Measurements from ENCODE around the gene CSF2RB.
A peak's percentile ranks its signal among the peaks of the same experiment; 100 is the strongest.

CSF2RB gene

GRCh38 chr22:36953239-36954080, 40.0 kb downstream of the CSF2RB start:
- Mint-ChIP-seq H3K4me3 (no peak overlapping the region), H3K27ac (no peak overlapping the region), H3K36me3 (peaks cover 4% of the 10 kb centered on the region), H3K4me1 (ENCODE audit: low read depth) (no peaks in the 10 kb centered on the region), H3K27me3 (peaks cover 7% of the 10 kb centered on the region), H3K9me3 (ENCODE audit: low read depth) (peaks cover 5% of the 10 kb centered on the region)

GRCh38 chr22:36954251-36955014, 41.0 kb downstream of the CSF2RB start:
- H3K4me3 Mint-ChIP-seq: no peak overlapping the region

GRCh38 chr22:36955691-36956090, 42.3 kb downstream of the CSF2RB start:
- Mint-ChIP-seq H3K4me1 (ENCODE audit: low read depth) (no peaks in the 10 kb centered on the region), H3K36me3 (peaks cover 4% of the 10 kb centered on the region), H3K27ac (no peak overlapping the region), H3K9me3 (ENCODE audit: low read depth) (peaks cover 5% of the 10 kb centered on the region), H3K4me3 (no peak overlapping the region), H3K27me3 (peaks cover 10% of the 10 kb centered on the region)

More at GRCh38 chr22:36954251-36955014, 41.0 kb downstream of the CSF2RB start:
- H3K27me3 Mint-ChIP-seq: peaks cover 7% of the 10 kb centered on the region
- peaks cover 5% of the 10 kb centered on the region for H3K9me3 Mint-ChIP-seq (ENCODE audit: low read depth)
- peaks cover 4% of the 10 kb centered on the region for H3K36me3 Mint-ChIP-seq
- no peaks in the 10 kb centered on the region for H3K4me1 Mint-ChIP-seq (ENCODE audit: low read depth)
- H3K27ac Mint-ChIP-seq: no peak overlapping the region

- Mint-ChIP-seq H3K36me3 (peaks cover 4% of the 10 kb centered on the region), H3K9me3 (ENCODE audit: low read depth) (peaks cover 5% of the 10 kb centered on the region), H3K27ac (no peak overlapping the region), H3K4me1 (ENCODE audit: low read depth) (no peaks in the 10 kb centered on the region), H3K4me3 (no peak overlapping the region), H3K27me3 (peaks cover 11% of the 10 kb centered on the region)
Measured at GRCh38 chr22:36958366-36958765, 44.9 kb downstream of the CSF2RB start.

GRCh38 chr22:36961626-36962025, 48.2 kb downstream of the CSF2RB start:
- Mint-ChIP-seq H3K27me3 (peaks cover 9% of the 10 kb centered on the region), H3K4me1 (ENCODE audit: low read depth) (no peaks in the 10 kb centered on the region), H3K4me3 (no peak overlapping the region), H3K27ac (no peak overlapping the region), H3K36me3 (peaks cover 4% of the 10 kb centered on the region), H3K9me3 (ENCODE audit: low read depth) (peaks cover 3% of the 10 kb centered on the region)

GRCh38 chr22:36963302-36963701, 49.9 kb downstream of the CSF2RB start:
- Mint-ChIP-seq H3K4me1 (ENCODE audit: low read depth) (no peaks in the 10 kb centered on the region), H3K36me3 (no peaks in the 10 kb centered on the region), H3K27ac (no peak overlapping the region), H3K27me3 (peaks cover 7% of the 10 kb centered on the region), H3K4me3 (no peak overlapping the region), H3K9me3 (ENCODE audit: low read depth) (no peaks in the 10 kb centered on the region)

- H3K4me3 Mint-ChIP-seq: no peak overlapping the region
- no peaks in the 10 kb centered on the region for H3K36me3 Mint-ChIP-seq
- H3K27ac Mint-ChIP-seq: no peak overlapping the region
- no peaks in the 10 kb centered on the region for H3K9me3 Mint-ChIP-seq (ENCODE audit: low read depth)
- peaks cover 7% of the 10 kb centered on the region for H3K27me3 Mint-ChIP-seq
- H3K4me1 Mint-ChIP-seq (ENCODE audit: low read depth): no peaks in the 10 kb centered on the region
Measured at GRCh38 chr22:36964106-36964505, 50.7 kb downstream of the CSF2RB start.

GRCh38 chr22:36965696-36966095, 52.3 kb downstream of the CSF2RB start:
- no peak overlapping the region for H3K27ac Mint-ChIP-seq
- no peaks in the 10 kb centered on the region for H3K4me1 Mint-ChIP-seq (ENCODE audit: low read depth)
- no peaks in the 10 kb centered on the region for H3K36me3 Mint-ChIP-seq
- no peak overlapping the region for H3K4me3 Mint-ChIP-seq
- no peaks in the 10 kb centered on the region for H3K9me3 Mint-ChIP-seq (ENCODE audit: low read depth)
- H3K27me3 Mint-ChIP-seq: peaks cover 4% of the 10 kb centered on the region

GRCh38 chr22:36966851-36967540, 53.6 kb downstream of the CSF2RB start:
- H3K4me3 Mint-ChIP-seq: no peak overlapping the region
- no peaks in the 10 kb centered on the region for H3K9me3 Mint-ChIP-seq (ENCODE audit: low read depth)
- no peaks in the 10 kb centered on the region for H3K36me3 Mint-ChIP-seq
- H3K27ac Mint-ChIP-seq: no peak overlapping the region
- no peaks in the 10 kb centered on the region for H3K27me3 Mint-ChIP-seq
- H3K4me1 Mint-ChIP-seq (ENCODE audit: low read depth): no peaks in the 10 kb centered on the region

GRCh38 chr22:36968249-36968964, 55.0 kb downstream of the CSF2RB start:
- Mint-ChIP-seq H3K27me3 (no peaks in the 10 kb centered on the region), H3K9me3 (ENCODE audit: low read depth) (no peaks in the 10 kb centered on the region), H3K36me3 (no peaks in the 10 kb centered on the region), H3K4me1 (ENCODE audit: low read depth) (no peaks in the 10 kb centered on the region), H3K27ac (no peak overlapping the region), H3K4me3 (no peak overlapping the region)

GRCh38 chr22:36971341-36972125, 58.1 kb downstream of the CSF2RB start:
- H3K27ac Mint-ChIP-seq: no peak overlapping the region
- H3K36me3 Mint-ChIP-seq: no peaks in the 10 kb centered on the region
- no peaks in the 10 kb centered on the region for H3K27me3 Mint-ChIP-seq
- no peak overlapping the region for H3K4me3 Mint-ChIP-seq
- no peaks in the 10 kb centered on the region for H3K4me1 Mint-ChIP-seq (ENCODE audit: low read depth)
- no peaks in the 10 kb centered on the region for H3K9me3 Mint-ChIP-seq (ENCODE audit: low read depth)

- no peaks in the 10 kb centered on the region for H3K27me3 Mint-ChIP-seq
- H3K36me3 Mint-ChIP-seq: no peaks in the 10 kb centered on the region
- peak overlapping the region; percentile 17 for H3K4me3 Mint-ChIP-seq
- H3K4me1 Mint-ChIP-seq (ENCODE audit: low read depth): peaks cover 7% of the 10 kb centered on the region
- H3K9me3 Mint-ChIP-seq (ENCODE audit: low read depth): no peaks in the 10 kb centered on the region
- no peak overlapping the region for H3K27ac Mint-ChIP-seq
Measured at GRCh38 chr22:36976606-36977005, 63.2 kb downstream of the CSF2RB start.

- Mint-ChIP-seq H3K9me3 (ENCODE audit: low read depth) (no peaks in the 10 kb centered on the region), H3K27ac (peak overlapping the region; percentile 82), H3K4me1 (ENCODE audit: low read depth) (peaks cover 7% of the 10 kb centered on the region), H3K27me3 (no peaks in the 10 kb centered on the region), H3K4me3 (peak overlapping the region; percentile 90), H3K36me3 (no peaks in the 10 kb centered on the region)
Measured at GRCh38 chr22:36977401-36977861, 64.0 kb downstream of the CSF2RB start.

All from activated naive CD8-positive, alpha-beta T cell (primary cell).